Mucosa of descending colon (tissue), 3 donors: ENCODE results near the gene CTDSP1. TPM values are rescaled to one million over a fixed set of nuclear protein-coding genes. Genes with fewer than 3 reads are reported as not detected.

Experiments used
- ATAC-seq: fragments of 200-7000 bp; cut with Tn5 transposase; one replicate; pipeline ENCODE4 v1.9.1; 2020; ENCODE audit warnings: mild to moderate bottlenecking, moderate library complexity
- DNase-seq, 3 donors: peaks; one replicate each; pipeline ENCODE4 v3.0.0-alpha.2; 2020
- H3K36me3 ChIP-seq: fragments of 200-600 bp; one replicate; pipeline ENCODE4 v1.8.0; 2021; ENCODE audit warnings: low read depth, mild to moderate bottlenecking
- H3K4me1 ChIP-seq: fragments of 200-600 bp; one replicate; pipeline ENCODE4 v1.8.0; 2021; ENCODE audit warnings: low read depth, mild to moderate bottlenecking
- H3K4me3 ChIP-seq: fragments of 200-600 bp; one replicate; pipeline ENCODE4 v1.8.0; 2021; ENCODE audit warnings: mild to moderate bottlenecking
- H3K9me3 ChIP-seq: fragments of 200-600 bp; one replicate; pipeline ENCODE4 v1.8.0; 2021; ENCODE audit warnings: mild to moderate bottlenecking
- CTCF ChIP-seq: fragments of 200-600 bp; IDR thresholded peaks from one replicate; pipeline ENCODE4 v1.8.0; 2022; ENCODE audit warnings: antibody characterized with exemption, mild to moderate bottlenecking
- intact Hi-C, 2 donors: fragments of 100-400 bp; cut with DNase I in 1 of 2; cut with micrococcal nuclease in 1 of 2; formaldehyde crosslinking; loops; one replicate each; pipeline versions ENCODE4 v1.11.0 to v1.11.1; 2022; cut with DNase I, micrococcal nuclease
- total RNA-seq, 3 donors: library from RNA; stranded (reverse); fragmentation: NEBNext Ultra II Directional in 2 of 3; extraction: Animal tissue kit (Norgen Biotek cat#: 25700) in 2 of 3; gene quantifications; one replicate each; pipeline versions ENCODE4 v1.2.1 to v1.2.4, GENCODE V29; 2021 to 2023
- donor health status: DM: no; HTN: no; CAD: no; lungs with moderate emphysema.
- donor health status: DM: no; HTN: no; CAD: no.
- donor health status: DM: no; HTN: yes; CAD: no.

The CTDSP1 gene
- total RNA-seq, 3 donors from 2014 or later = 142 to 221 (median 165) TPM

GRCh38 chr2:218418321-218418716, 18.7 kb downstream of the CTDSP1 start:
- Histone ChIP-seq H3K36me3 (no peaks in the 10 kb centered on the region), H3K4me1 (peaks cover 6% of the 10 kb centered on the region), H3K9me3 (no peaks in the 10 kb centered on the region), H3K4me3 (no peak overlapping the region)
- intact Hi-C loops = no loop called here
- peak in 2 of 3 donors; percentile 16 to 50 for DNase-seq
- ATAC-seq = no peak
- no peak for TF ChIP-seq CTCF

GRCh38 chr2:218418717-218419458, 19.2 kb downstream of the CTDSP1 start, which contains the start of gene VIL1:
TSS of gene VIL1 (plus strand) at chr2:218419123. CDS start at chr2:218423779, 4,656 bp downstream.
- intact Hi-C loops = no loop called here
- DNase-seq (peak; percentile 89 to 94 (median 90)), ATAC-seq (peak; percentile 92)
- H3K36me3 ChIP-seq = no peaks in the 10 kb centered on the region
- peaks cover 6% of the 10 kb centered on the region for H3K4me1 ChIP-seq
- no peak for TF ChIP-seq CTCF
- no peaks in the 10 kb centered on the region for H3K9me3 ChIP-seq
- H3K4me3 ChIP-seq = peak within 1 kb of the TSS; percentile 25

GRCh38 chr2:218419630-218420216, 20.1 kb downstream of the CTDSP1 start:
- ATAC-seq = peak; percentile 32
- intact Hi-C loops = no loop called here
- peaks cover 6% of the 10 kb centered on the region for H3K4me1 ChIP-seq
- peak in 2 of 3 donors; percentile 20 to 48 for DNase-seq
- H3K4me3 ChIP-seq = peak overlapping the region; percentile 25
- TF ChIP-seq CTCF = no peak
- no peaks in the 10 kb centered on the region for H3K36me3 ChIP-seq
- H3K9me3 ChIP-seq = no peaks in the 10 kb centered on the region

GRCh38 chr2:218421027-218421426, 21.4 kb downstream of the CTDSP1 start:
- intact Hi-C loops = no loop called here

More at GRCh38 chr2:218421027-218421426, 21.4 kb downstream of the CTDSP1 start:
- Histone ChIP-seq H3K9me3 (no peaks in the 10 kb centered on the region), H3K4me1 (peaks cover 6% of the 10 kb centered on the region), H3K36me3 (no peaks in the 10 kb centered on the region), H3K4me3 (no peak overlapping the region)
- DNase-seq (peak in 2 of 3 donors; percentile 37 to 52), ATAC-seq (no peak)
- no peak for TF ChIP-seq CTCF
